HG03521 (cell line): ENCODE data around the gene KDM6B.

ENCODE experiments used
- ATAC-seq: cut with Tn5 transposase; IDR thresholded peaks from one replicate; pipeline ENCODE4 v1.9.1; 2021; ENCODE audit warnings: mild to moderate bottlenecking, moderate library complexity; ENCODE audit not compliant: unreplicated experiment

Gene KDM6B

DNA sequence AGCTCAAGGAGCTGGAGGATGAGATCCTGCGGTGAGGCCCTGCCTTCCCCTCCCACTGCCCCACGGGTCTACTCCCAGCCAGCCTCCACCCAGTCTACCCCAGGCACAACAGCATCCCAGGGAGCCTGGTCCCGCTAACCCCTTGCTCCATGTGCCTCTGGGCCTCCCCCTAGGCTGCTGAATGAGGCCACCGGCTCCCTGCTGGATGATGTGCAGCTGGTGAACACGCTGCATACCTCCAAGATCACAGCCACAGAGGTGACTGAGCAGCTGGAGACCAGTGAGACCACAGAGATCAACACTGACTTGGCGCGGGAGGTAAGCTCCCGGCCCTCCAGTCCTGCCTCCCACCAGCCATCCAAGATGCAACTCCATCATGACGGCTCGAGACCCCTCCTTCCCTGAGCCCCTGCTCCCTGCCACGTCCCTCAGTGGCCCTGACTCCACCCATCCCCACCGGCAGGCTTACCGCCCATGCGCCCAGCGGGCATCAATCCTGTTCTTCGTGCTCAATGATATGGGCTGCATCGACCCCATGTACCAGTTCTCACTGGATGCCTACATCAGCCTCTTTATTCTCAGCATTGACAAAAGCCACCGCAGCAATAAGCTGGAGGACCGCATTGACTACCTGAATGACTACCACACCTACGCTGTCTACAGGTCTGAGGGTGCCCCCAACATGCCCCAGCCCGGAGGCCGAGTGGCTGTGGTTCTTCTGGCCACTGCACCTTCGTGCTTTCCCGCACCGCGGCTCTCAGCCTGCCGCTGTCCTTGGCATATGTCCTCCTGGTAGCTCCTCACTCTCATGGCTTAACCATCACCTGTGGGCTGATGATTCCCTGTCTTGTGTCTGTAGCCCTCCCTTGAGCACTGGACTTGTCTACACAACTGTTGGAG, 15.0 kb upstream of the KDM6B start:
- no peak for ATAC-seq

DNA sequence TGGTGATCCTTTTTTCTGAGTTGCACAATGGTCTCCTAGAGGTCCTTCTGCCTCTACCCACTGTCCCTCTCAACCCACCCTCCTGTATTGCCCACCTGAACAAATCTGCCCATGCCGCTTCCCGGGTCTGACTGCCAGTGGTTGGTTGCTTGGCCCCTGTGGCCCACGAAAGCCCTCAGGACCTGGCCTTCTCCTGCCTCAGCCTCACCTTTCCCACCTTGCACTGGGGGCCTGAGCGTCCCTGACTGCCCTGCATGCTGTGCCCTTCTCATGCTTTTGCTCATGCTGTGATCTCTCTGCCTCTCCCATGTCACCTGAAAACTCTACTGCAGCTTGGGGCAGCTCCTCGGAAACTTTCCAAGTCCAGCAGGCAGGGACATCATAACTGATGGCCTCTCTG, 13.8 kb upstream of the KDM6B start:
- no peak for ATAC-seq

DNA sequence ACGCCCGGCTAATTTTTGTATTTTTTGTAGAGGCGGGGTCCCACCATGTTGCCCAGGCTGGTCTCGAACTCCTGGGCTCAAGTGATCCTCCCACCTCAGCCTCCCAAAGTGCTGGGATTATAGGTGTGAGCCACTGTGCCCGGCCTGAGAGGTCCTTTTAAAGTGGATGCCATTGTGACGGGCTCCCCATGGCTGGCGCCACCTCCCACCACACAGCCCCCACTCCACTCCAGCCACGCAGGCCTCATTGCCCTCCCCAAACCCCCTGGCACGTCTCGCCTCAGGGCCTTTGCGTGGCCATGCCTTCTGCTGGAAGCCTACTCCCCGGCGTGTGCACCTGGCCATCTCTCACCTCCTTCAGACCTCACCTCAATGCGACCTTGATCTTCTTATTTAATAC, 11.9 kb upstream of the KDM6B start:
- no peak for ATAC-seq

DNA sequence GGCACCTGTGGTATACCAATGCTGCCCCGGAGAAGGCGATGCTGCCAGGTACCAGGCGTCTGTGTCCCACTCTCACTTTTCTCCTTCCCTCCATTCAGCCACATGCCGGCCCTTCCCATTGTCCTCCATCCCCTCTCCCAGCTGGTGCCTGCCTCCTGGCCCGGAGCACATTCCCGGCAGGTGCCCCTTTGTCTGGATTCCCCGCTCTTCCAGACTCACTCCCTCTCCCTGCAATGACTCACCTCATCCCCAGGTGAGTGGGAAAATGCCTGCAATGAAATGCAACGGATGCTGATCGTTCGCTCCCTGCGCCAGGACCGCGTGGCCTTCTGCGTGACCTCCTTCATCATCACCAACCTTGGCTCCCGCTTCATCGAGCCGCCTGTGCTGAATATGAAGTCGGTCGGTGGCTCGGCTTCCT, 10.4 kb upstream of the KDM6B start:
- no peak for ATAC-seq

DNA sequence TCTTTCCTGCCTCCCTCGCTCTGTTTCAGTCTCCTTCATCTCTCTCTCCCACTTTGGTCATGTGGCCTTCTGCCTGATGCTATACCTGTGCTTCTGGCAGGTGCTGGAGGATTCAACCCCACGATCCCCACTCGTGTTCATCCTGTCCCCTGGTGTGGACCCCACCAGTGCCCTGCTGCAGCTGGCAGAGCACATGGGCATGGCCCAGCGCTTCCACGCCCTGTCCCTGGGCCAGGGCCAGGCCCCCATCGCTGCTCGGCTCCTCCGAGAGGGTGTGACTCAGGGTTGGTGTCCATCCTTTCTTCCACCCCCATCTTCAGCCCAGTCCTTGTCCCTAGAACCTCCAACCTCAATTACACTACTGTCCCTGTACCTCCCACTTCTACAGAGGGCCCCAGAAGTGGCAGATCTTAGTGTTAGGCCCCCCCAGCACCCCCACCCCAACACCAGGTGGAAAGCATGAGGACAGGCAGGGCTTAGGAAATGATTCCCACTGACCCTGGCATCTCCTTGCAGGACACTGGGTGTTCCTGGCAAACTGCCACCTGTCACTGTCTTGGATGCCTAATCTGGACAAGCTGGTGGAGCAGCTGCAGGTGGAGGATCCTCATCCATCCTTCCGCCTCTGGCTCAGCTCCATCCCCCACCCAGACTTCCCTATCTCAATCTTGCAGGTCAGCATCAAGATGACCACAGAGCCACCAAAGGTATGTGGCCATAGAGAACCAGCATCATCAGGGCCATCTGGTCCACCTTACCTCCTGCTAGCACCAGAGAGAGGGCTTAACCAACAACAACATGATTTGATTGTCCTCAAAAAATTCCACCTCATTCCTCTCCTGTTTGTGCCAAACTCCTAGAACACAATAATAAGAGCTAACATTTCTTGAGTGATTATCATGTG, 9.7 kb upstream of the KDM6B start:
- ATAC-seq: no peak

DNA sequence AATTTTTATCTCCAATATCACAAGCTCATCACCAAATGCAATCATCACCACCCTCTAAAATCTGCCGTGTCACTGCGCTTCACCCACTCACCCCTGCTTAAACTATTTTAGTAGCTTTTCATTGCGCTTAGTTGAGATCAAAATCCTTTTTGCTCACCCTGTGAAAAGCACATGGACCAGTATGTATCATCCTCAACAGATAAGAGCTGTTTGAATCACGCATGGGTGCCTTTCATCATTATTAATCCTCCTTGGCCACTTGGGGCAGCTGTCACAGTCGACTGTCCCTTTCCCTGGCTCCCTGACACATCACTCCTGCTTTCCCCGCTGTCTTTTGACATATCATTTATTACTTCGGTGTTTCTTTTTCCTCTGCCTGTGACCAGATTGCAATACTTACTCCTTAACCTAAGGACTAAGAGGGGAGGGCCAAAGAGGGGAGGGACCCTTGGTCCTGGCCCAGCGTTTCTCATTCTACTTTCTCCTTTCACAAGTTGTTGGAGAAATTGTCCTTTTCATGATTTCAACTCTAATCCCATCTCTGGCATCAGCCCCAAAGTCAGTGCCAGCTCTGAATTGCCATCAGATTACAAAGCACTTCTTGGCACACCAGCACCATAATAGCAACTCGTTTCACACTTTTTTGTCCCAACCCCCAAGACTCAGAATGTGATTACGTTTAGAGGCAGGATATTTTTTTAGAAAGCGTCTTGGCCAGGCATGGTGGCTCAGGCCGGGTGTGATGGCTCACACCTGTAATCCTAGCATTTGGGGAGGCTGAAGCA, 8.6 kb upstream of the KDM6B start:
- ATAC-seq: no peak

DNA sequence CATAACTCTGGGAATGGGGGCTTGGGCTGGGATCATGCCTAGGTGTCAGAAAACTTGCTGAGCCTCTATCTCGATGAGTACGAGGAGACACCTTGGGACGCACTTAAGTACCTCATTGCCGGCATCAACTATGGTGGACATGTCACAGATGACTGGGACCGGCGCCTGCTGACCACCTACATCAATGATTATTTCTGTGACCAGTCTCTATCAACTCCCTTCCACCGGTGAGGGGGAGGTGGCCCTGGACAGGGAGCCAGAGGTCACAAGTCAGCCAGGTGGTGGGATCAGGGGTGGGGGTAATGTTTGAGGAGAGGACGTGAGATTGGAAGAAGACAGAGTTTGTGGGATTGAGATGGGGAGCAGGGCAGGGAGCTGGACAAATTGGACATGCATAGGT, 3.4 kb upstream of the KDM6B start:
- no peak for ATAC-seq

DNA sequence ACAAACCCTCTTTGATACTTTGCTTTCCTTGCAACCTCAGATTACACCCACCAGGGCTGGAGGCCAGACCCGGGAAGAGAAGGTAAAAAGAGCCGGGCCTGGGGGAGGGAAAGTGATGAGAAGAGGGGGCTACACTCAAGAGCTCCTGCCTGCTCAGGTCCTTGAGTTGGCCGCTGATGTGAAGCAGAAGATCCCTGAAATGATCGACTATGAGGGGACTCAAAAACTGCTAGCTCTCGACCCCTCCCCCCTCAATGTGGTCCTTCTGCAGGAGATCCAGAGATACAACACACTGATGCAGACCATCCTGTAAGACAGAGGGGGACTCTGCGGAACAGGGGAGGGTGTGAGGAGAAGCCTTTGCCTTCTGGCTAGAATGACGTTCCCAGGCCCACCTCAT, 2.8 kb upstream of the KDM6B start:
- no peak for ATAC-seq

GRCh38 chr17:7832431-7832830, 1.6 kb upstream of the KDM6B start:
- ATAC-seq: no peak

- no peak for ATAC-seq
Measured at GRCh38 chr17:7833011-7833794, 814 bp upstream of the KDM6B start.

DNA sequence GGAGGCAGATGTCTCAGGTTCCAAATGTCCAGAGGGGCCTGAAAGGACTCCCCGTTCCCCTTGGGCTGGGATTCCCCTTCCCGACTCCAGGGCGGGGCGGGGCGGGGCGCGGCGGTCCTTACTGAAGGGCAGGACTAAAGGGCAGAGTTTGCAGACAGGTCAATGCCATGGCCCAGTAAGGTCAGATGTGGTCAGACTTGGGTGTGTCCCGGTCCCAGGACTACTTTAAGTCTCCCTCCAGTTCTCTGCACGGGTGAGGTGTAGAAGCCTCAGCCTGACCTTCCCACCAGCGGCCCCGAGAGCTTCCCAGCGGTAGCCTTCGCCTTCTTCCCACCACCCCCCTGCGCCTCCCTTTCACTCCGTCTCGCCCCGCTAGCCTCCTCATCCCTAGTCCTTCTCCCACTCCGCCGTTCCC, 532 bp downstream of the KDM6B start:
- no peak for ATAC-seq

- peak; percentile 54 for ATAC-seq
Measured at GRCh38 chr17:7834957-7835813, 1.2 kb downstream of the KDM6B start.

- no peak for ATAC-seq
Measured at GRCh38 chr17:7835814-7836595, 2.0 kb downstream of the KDM6B start.

- no peak for ATAC-seq
Measured at GRCh38 chr17:7836596-7837407, 2.8 kb downstream of the KDM6B start.

DNA sequence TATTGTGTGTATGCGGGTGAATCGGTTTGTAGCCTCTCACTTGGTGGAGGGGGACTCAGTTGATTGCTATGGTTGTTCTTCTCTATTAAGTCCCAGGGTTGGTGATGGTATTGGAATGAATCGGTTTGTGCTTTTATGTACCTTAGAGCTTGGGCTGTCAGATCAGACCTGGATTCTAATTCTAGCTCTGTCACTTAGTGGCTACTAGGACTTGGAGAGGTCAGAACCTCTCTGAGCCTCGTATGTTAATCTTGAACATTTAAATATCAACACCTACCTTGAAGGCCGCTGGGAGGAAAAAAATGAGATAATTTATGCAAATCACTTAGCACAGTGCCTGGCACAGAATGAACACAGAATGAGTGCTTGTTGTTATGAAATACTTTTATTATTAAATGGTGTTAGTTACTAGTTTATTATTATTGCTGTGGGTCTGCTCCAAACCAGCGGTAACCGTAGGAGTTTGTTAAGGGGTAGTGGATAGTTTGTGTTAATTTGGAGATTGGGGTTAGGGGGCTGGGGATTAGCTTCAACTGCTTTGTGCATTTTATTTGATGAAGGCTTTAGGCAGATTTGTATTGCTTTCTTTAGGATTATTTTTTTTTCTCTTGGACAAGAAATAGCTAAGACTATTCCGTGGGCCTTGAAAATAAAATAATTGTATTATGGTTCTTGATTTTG, 3.5 kb downstream of the KDM6B start:
- ATAC-seq: no peak

- no peak for ATAC-seq
Measured at GRCh38 chr17:7838090-7839075, 4.4 kb downstream of the KDM6B start.
